LNCAP (cell line): ENCODE measurements around the gene PPP2R5E.

Experiments
- TF ChIP-seq, protein P1 (sequence below): fragments of 450-650 bp; IDR thresholded peaks from 2 replicates; pipeline ENCODE4 v1.5.1; 2017; ENCODE audit warnings: mild to moderate bottlenecking

The PPP2R5E gene

DNA sequence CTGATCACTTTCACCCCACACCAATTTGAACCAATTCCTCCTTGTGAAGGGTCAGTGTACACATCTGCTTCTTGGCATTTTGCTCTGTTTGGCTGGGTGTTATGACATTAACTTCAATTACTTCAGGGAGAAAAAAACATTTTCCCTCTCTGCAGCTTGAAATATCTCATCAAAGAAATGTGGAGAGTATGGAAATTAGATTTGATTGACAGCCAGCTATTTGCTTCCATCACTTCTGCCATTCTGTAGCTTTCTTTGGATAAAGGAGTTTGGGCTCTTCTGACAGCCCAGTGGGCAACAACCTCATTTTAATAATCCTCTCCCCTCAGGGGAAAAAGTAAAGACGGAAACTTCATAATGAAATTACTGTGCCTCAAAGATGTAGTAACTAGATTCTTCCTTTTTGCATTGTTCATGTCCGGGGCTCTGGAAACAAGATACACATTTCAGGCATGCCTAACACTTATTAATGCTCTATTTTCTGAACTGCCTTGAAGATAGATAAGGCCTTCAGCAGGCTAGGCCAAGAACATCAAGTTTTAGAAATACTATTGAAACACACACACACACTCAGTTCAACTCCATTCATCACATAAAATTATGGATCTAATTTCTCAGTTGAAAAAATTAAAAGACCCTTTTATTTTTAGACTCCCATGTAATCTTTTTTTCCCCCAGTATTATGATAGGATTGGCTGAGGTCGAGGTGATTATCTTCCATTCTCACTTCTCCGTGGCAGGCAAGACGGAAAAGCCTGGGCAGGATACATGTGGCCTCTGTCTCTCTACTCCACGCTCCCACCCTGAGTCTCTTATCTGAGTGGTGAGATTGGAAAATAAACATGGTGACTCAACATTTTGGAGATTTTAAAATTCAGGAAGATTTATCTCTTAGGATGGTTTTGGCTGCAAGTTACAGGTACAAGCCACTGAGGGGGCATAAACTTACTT is 214.1 kb downstream of the PPP2R5E start:
- TF ChIP-seq, protein P1, sequence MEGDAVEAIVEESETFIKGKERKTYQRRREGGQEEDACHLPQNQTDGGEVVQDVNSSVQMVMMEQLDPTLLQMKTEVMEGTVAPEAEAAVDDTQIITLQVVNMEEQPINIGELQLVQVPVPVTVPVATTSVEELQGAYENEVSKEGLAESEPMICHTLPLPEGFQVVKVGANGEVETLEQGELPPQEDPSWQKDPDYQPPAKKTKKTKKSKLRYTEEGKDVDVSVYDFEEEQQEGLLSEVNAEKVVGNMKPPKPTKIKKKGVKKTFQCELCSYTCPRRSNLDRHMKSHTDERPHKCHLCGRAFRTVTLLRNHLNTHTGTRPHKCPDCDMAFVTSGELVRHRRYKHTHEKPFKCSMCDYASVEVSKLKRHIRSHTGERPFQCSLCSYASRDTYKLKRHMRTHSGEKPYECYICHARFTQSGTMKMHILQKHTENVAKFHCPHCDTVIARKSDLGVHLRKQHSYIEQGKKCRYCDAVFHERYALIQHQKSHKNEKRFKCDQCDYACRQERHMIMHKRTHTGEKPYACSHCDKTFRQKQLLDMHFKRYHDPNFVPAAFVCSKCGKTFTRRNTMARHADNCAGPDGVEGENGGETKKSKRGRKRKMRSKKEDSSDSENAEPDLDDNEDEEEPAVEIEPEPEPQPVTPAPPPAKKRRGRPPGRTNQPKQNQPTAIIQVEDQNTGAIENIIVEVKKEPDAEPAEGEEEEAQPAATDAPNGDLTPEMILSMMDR = no peak

DNA sequence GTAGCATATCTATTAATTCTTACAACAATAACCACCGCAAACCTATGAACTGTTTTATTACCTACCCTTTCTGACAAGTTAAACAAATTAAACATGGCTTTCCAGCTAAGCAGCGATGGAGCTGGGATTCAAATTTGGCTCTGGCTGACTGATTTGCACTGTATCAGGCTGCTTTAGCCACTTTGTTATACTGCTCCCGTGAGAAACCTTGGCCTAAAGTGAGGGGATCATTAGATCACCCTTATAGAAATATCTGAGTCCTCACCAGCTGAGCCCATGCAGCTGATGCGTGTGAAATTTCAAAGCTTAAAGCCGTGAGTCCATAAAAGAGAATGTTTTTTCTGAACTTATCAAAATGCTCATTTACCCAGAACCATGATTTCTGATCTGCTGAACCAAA is 216.3 kb downstream of the PPP2R5E start:
- TF ChIP-seq, protein P1 = no peak

DNA sequence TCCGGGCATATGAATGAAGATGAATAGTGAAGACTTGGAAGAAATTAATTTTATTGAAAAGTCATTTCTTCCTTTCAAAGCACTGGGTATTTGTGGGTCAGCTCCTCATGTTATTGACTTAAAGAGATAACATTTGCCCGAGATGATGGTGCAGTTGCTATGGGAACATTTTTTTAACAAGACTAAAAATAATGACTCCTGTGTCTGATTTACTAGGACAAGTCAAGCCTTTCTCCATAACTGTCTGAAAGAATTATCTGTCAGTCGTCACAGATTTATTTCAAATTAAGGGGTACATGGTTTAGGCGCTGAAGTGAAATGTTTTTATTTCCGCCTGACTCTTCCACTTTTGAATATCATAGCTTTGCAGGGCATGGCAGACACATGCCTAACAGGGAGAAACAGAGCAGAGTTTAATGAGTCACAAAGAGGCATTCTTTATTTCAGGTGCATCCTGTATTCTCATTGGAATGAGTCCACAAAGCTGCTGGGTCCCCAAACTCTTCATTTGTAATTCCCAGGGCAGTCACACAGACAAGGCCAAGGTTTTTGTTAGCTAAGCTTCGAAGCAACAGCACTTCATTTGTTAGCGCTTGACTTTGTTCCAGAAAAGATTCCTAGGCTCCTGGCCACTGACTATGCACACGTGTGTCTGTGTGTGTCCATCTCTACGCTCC is 220.1 kb downstream of the PPP2R5E start:
- TF ChIP-seq, protein P1 = no peak

DNA sequence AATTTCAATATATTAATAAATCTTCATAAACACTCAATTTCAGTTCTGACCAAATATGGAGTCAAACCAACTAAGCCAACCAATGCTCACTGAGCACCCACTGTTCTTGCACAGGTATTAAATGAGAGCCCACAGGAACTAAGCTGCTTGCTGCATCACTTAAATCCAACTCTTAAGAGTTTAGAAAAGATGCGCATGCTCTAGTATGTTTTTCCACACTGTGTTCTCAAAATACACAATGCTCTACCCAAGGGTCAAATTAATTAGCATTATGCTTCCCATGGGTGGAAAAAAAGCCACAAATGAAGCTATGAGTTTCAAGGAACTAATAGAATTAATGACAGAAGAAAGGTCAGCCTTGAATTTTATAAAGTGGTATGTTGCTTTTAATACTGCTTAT is 220.7 kb downstream of the PPP2R5E start:
- TF ChIP-seq, protein P1 = no peak
